ENCODE data around the gene PARP12. TPM values are rescaled to one million over a fixed set of nuclear protein-coding genes. Genes with fewer than 3 reads are reported as not detected.

Gene PARP12
- total and polyA plus RNA-seq, 4 donors, result 30.0 to 56.8 (median 47.6) TPM

DNA sequence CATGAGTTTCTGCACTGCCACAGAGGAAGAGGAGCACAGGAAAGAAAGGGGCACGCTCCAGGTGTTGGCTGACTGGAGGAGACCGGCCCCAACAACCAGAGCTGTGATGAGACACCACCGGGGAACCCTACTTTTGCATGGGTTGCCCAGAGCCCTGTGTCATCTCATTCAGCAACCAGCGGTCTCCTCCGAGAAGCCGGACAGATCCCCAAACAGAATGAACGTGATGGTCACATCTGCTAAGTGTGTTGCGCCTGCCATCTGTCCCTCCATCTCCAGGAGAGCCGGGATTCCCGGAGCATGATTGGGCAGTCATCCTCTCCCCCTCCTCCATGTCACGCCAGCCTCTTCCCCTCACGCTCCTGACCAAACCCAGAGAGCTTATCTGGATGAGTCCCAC lies 22.9 kb downstream of the PARP12 start:
- TF ChIP-seq, protein P1, sequence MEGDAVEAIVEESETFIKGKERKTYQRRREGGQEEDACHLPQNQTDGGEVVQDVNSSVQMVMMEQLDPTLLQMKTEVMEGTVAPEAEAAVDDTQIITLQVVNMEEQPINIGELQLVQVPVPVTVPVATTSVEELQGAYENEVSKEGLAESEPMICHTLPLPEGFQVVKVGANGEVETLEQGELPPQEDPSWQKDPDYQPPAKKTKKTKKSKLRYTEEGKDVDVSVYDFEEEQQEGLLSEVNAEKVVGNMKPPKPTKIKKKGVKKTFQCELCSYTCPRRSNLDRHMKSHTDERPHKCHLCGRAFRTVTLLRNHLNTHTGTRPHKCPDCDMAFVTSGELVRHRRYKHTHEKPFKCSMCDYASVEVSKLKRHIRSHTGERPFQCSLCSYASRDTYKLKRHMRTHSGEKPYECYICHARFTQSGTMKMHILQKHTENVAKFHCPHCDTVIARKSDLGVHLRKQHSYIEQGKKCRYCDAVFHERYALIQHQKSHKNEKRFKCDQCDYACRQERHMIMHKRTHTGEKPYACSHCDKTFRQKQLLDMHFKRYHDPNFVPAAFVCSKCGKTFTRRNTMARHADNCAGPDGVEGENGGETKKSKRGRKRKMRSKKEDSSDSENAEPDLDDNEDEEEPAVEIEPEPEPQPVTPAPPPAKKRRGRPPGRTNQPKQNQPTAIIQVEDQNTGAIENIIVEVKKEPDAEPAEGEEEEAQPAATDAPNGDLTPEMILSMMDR (IDR thresholded peaks at IDR 0.05; ENCODE audit: control extremely low read depth, extremely low read depth), result no peak
- 97% methylated on average over 12 of the region's 12 CpGs for WGBS, 2 donors
- no peak overlapping the region for H3K4me3 ChIP-seq
- peaks cover 0 to 5% (median 0%) of the 10 kb centered on the region in 5 donors for H3K4me1 ChIP-seq (ENCODE audit: control insufficient read depth in 5 of 5, insufficient read depth in 5 of 5, low read length in 5 of 5)
- H3K36me3 ChIP-seq (ENCODE audit: control insufficient read depth in 4 of 4, insufficient read depth in 4 of 4, low read length in 4 of 4), result peaks cover 0 to 39% (median 5%) of the 10 kb centered on the region in 4 donors
- no peak overlapping the region for H3K9ac ChIP-seq (ENCODE audit: insufficient read depth in 1 of 2, low read length in 2 of 2)
- ATAC-seq (ENCODE audit: insufficient read depth, low FRiP score) (no peak), DNase-seq (no peak)
- peak overlapping the region in 1 of 2 donors; percentile 8 for H3K27ac ChIP-seq (ENCODE audit: low read depth in 1 of 2, low read length in 1 of 2)
- no peaks in the 10 kb centered on the region for H3K27me3 ChIP-seq (ENCODE audit: control insufficient read depth in 3 of 3, insufficient read depth in 3 of 3, low read length in 2 of 3)
- H3K9me3 ChIP-seq (ENCODE audit: control insufficient read depth in 4 of 4, insufficient read depth in 3 of 4, low read length in 3 of 4), result peaks cover 0 to 2% (median 0%) of the 10 kb centered on the region in 4 donors

DNA sequence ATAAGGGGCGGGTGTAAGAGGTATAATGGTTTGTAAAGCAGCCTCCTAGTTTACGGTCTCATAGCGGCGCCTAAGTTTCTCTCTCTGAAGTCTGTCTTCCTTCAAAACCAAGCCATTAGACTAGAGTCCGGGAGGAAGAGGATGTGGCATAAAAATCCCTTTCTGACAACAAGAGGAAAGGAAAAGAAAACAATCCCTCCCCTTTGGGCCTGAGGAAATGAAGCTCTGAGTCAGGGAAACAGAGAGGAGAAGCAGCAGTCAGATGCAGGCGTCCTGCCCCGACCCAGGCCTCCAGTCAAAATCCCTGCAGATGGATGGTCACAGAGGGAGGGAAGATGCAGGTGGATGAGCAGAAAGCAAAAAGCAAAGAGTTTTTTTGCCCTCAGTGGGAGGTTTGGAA lies 23.7 kb downstream of the PARP12 start:
- peaks cover 0 to 36% (median 5%) of the 10 kb centered on the region in 4 donors for H3K36me3 ChIP-seq (ENCODE audit: control insufficient read depth in 4 of 4, insufficient read depth in 4 of 4, low read length in 4 of 4)
- DNase-seq, result no peak

DNA sequence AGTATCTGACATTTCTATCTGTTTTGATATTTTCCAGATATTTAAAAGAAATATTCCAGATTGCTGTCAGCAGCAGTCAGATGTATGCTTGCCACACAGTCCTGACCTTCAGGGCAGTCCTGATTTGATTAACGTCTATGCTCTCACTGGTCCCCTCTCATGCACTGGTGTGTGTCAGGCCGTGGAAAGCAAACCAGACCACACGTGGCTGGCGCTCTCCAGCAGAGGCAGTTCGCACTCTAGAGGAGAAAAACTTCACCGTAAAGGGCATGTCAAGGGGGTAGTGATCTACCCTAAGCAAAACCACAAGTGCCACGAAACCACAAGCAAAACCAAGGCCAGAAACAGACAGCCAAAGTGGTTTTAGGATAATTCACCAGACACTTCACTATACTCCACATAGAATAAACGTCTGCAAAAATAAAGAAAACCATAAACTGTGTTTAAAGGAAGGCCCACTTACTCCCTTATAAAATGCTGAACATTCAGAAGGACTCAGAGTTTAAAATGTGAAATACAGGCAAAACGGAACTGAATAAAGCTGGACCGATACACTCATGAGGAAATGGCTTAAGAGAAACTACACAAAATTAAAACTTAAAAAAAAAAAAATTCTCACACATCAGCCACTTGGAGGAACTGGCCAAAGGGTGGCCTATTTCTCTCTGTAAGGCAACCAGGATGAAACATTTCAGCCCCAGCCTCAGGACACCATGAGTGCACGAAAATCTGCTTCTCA lies 26.4 kb downstream of the PARP12 start:
- no peak for DNase-seq
- 42 to 66% methylated on average over 11 of the region's 11 CpGs for WGBS, 2 donors
- Histone ChIP-seq H3K4me3 (no peak overlapping the region), H3K27me3 (ENCODE audit: control insufficient read depth in 3 of 3, insufficient read depth in 3 of 3, low read length in 2 of 3) (no peaks in the 10 kb centered on the region), H3K4me1 (ENCODE audit: control insufficient read depth in 5 of 5, insufficient read depth in 5 of 5, low read length in 5 of 5) (peaks cover 0 to 5% (median 0%) of the 10 kb centered on the region in 5 donors), H3K9ac (ENCODE audit: insufficient read depth in 1 of 2, low read length in 2 of 2) (no peak overlapping the region), H3K36me3 (ENCODE audit: control insufficient read depth in 4 of 4, insufficient read depth in 4 of 4, low read length in 4 of 4) (peaks cover 3 to 35% (median 10%) of the 10 kb centered on the region in 4 donors), H3K27ac (ENCODE audit: low read depth in 1 of 2, low read length in 1 of 2) (no peak overlapping the region), H3K9me3 (ENCODE audit: control insufficient read depth in 4 of 4, insufficient read depth in 3 of 4, low read length in 3 of 4) (no peaks in the 10 kb centered on the region)
- TF ChIP-seq, protein P1 (IDR thresholded peaks at IDR 0.05; ENCODE audit: control extremely low read depth, extremely low read depth), result no peak
- ATAC-seq (ENCODE audit: insufficient read depth, low FRiP score), result no peak

More for the DNA sequence above, 23.7 kb downstream of the PARP12 start:
- no peak overlapping the region for H3K9ac ChIP-seq (ENCODE audit: insufficient read depth in 1 of 2, low read length in 2 of 2)
- peak overlapping the region in 1 of 2 donors; percentile 5 for H3K27ac ChIP-seq (ENCODE audit: low read depth in 1 of 2, low read length in 1 of 2)
- H3K9me3 ChIP-seq (ENCODE audit: control insufficient read depth in 4 of 4, insufficient read depth in 3 of 4, low read length in 3 of 4), result peaks cover 0 to 2% (median 0%) of the 10 kb centered on the region in 4 donors
- WGBS, 2 donors, result 73 to 84% methylated on average over 7 of the region's 7 CpGs
- H3K27me3 ChIP-seq (ENCODE audit: control insufficient read depth in 3 of 3, insufficient read depth in 3 of 3, low read length in 2 of 3), result no peaks in the 10 kb centered on the region
- ATAC-seq (ENCODE audit: insufficient read depth, low FRiP score), result no peak
- TF ChIP-seq, protein P1 (IDR thresholded peaks at IDR 0.05; ENCODE audit: control extremely low read depth, extremely low read depth), result no peak
- peaks cover 0 to 5% (median 0%) of the 10 kb centered on the region in 5 donors for H3K4me1 ChIP-seq (ENCODE audit: control insufficient read depth in 5 of 5, insufficient read depth in 5 of 5, low read length in 5 of 5)
- no peak overlapping the region for H3K4me3 ChIP-seq

Data from lung (tissue), 12 donors.